ENCODE results near the gene UNC13B.
"Not testable (repeated sequence)": the region's sequence is repeated elsewhere in the genome, so short reads cannot be mapped to it uniquely, and the experiment has no call there.

Gene UNC13B

DNA sequence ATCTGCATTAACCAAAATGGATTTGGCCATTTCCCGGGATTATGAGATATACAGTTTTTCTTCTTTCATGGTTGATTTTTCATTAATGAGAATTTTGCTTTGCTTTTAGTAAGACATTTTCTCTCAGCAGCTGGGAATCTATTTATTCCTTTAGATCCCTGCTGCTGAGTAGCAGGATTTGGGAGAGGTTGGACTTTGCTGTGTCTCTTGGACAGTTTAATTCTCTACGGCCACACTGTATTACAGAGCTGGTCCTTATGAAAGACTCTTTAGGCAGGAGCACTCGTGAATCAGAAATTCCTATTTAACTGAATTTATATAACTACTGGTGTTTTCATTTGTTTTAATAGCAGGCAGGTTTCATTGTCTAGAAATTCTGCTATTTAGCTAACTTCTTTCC is 1.6 kb downstream of the UNC13B start:
- no peak for DNase-seq (ENCODE audit: low read depth)

DNA sequence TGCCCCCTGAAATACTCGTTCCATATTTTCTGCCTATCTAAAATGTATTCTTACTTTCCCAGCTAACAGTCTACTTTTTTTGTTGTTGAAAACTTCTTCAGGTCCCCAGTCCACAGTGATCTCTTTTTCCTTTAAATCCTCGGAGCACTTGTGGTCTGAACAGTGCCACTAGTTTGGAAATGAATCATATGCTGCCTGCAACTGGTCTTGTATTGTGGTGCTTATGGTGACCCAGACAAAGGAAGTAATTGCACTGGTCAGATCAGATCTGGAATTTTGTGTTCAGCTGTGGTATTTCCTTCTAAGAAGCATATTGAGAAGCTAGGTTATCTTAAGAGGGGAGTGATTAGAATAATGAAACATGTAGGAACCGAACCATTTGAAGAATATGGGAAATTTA is 2.9 kb downstream of the UNC13B start:
- DNase-seq (ENCODE audit: low read depth), result peak; percentile 84

DNA sequence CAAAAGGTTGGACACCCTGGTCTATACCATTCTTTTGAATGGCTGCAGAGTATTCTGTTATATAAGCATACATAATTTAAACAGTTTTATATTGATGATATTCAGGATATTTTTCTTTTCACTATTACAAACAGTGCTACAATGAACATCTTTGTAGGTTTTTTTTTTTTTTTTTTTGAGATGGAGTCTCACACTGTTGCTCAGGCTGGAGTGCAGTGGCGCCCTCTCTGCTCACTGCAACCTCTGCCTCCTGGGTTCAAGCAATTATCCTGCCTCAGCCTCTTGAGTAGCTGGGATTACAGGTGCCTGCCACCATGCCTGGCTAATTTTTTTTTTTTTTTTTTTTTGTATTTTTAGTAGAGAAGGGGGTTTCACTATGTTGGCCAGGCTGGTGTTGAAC is 5.6 kb downstream of the UNC13B start:
- not testable (repeated sequence) for DNase-seq (ENCODE audit: low read depth)

DNA sequence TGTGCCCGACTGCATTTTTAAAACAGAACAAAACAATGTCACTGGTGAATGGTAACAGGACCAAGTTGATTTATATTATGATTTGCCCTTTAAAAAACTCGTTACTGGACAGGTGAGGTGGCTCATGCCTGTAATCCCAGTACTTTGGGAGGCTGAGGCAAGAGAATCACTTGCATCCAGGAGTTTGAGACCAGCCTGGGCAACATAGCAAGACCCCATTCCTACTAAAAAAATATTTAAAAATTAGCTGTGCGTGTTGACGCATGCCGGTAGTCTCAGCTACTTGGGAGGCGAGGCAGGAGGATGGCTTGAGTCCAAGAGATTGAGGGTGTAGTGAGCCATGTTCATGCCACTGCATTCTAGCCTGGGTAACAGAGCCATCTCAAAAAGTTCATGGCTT is 7.2 kb downstream of the UNC13B start:
- DNase-seq (ENCODE audit: low read depth), result no peak

DNA sequence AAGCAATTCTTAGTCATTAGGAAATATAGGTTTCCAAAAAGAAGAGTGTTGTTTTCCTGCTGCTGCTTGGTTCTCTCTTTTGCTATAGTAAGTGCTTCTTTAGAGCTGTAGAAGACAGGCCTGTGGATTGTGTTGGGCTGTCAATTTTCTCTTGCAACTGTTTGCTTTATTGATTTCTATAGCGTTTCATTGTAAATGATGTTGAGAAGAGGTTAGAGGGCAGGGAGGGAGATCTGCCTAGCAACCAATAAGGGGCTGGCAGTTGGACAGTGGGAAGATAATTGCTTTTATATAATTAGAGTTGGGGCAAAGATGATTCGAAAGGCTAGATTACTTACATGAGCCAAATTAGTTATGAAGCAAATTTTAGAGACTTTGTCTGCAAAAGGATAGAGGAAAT is 11.1 kb downstream of the UNC13B start:
- DNase-seq (ENCODE audit: low read depth), result no peak

DNA sequence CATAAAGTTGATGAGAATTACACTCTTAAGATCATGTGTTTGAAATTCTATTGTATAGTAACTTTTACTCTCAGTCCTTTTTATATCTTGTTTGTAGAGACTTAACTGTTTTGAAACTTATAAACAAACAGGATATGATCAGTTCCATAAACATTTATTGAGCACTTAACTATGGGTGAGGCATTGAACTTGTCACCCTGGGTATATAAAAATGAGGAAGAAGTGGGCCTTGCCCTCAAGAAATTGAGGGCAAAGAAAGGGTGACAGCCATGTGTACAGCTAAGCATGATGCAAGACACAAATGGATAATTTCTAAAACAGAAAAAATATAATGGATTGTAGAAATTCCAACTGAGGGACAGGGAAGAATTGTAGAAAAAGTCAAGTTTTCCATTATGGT is 15.7 kb downstream of the UNC13B start:
- DNase-seq (ENCODE audit: low read depth), result no peak

DNA sequence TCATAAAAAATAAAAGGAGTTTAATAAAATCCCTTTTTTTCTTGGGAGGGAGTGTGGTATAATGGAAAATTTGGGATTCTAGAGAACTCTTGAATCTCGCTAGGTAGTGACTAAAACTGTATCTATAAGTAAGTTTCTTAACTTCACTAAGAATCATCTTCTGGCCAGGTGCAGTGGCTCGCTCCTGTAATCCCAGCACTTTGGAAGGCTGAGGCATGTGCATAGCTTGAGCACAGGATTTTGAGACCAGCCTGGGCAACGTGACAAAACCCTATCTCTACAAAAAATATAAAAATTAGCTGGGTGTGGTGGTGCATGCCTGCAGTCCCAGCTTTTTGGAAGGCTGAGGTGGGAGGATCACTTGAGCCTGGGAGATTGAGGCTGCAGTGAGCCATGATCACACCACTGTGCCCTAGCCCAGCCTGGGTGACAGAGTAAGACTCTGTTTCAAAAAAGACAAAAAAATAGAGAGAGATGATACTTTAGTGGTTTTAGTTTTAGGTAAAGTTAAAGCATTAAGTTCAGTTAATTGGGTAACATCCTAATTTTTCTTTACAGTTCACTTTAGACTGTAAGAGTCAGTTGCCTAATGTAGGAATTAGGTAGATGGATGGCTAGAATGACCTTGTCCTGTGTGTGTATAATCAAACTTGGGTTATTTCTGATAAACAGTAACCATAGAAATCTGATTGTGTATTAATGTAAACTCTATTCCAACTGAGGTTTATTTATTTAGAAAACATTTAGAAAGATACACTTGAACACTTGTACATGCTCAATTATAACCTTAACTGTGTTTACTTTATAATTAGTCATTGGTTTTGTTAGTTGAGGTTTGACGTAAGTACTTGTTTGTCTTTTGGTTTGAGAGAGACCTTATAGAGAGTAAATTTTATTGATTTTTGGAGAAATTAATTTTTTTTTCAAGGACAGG is 17.8 kb downstream of the UNC13B start:
- no peak for DNase-seq (ENCODE audit: low read depth)

DNA sequence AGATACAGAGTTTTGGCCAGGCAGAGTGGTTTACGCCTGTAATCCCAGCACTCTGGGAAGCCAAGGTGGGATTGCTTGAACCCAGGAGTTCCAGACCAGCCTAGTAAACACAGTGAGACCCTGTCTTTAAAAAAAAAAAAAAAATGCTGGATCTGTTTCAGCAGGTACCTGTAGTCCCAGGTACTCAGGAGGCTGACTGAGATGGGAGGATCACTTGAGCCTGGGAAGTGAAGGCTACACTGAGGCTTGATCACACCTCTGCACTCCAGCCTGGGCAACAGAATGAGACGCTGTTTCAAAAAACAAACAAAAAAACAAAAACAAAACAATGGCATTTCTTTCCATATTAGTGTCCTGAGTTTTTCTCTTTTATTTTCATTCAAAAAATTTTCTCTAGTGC is 19.0 kb downstream of the UNC13B start:
- DNase-seq (ENCODE audit: low read depth), result no peak

DNA sequence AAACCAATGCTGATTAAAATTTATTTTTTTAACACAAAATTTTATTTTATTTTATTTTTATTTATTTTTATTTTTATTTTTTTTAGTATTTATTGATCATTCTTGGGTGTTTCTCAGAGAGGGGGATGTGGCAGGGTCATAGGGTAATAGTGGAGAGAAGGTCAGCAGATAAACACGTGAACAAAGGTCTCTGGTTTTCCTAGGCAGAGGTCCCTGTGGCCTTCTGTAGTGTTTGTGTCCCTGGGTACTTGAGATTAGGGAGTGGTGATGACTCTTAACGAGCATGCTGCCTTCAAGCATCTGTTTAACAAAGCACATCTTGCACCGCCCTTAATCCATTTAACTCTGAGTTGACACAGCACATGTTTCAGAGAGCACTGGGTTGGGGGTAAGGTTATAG is 20.6 kb downstream of the UNC13B start:
- not testable (repeated sequence) for DNase-seq (ENCODE audit: low read depth)

DNA sequence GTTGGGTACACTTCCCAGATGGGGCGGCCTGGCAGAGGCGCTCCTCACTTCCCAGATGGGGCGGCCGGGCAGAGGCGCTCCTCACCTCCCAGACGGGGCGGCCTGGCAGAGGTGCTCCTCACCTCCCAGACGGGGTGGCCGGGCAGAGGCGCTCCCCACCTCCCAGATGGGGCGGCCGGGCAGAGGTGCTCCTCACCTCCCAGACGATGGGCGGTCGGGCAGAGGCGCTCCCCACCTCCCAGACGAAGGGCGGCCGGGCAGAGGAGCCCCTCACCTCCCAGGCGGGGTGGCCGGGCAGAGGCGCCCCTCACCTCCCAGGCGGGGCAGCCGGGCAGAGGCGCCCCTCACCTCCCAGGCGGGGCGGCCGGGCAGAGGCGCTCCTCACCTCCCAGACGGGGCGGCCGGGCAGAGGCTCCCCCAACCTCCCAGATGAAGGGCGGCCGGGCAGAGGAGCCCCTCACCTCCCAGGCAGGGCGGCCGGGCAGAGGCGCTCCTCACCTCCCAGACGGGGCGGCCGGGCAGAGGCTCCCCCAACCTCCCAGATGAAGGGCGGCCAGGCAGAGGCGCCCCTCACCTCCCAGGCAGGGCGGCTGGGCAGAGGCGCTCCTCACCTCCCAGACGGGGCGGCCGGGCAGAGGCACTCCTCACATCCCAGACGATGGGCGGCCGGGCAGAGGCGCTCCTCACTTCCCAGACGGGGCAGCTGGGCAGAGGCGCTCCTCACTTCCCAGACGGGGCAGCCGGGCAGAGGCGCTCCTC is 21.4 kb downstream of the UNC13B start:
- DNase-seq (ENCODE audit: low read depth), result not testable (repeated sequence)

DNA sequence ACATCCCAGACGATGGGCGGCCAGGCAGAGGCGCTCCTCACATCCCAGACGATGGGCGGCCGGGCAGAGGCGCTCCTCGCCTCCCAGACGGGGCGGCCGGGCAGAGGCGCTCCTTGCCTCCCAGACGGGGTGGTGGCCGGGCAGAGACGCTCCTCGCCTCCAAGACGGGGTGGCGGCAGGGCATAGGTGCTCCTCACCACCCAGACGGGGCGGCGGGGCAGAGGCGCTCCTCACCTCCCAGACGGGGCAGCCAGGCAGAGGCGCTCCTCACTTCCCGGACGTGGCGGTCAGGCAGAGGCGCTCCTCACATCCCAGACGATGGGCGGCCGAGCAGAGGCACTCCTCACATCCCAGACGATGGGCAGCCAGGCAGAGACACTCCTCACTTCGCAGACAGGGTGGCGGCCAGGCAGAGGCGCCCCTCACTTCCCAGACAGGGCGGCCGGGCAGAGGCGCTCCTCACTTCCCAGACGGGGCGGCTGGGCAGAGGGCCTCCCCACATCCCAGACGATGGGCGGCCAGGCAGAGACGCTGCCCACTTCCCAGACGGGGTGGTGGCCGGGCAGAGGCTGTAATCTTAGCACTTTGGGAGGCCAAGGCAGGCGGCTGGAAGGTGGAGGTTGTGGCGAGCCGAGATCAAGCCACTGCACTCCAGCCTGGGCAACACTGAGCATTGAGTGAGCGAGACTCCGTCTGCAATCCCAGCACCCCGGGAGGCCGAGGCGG is 22.1 kb downstream of the UNC13B start:
- not testable (repeated sequence) for DNase-seq (ENCODE audit: low read depth)

DNA sequence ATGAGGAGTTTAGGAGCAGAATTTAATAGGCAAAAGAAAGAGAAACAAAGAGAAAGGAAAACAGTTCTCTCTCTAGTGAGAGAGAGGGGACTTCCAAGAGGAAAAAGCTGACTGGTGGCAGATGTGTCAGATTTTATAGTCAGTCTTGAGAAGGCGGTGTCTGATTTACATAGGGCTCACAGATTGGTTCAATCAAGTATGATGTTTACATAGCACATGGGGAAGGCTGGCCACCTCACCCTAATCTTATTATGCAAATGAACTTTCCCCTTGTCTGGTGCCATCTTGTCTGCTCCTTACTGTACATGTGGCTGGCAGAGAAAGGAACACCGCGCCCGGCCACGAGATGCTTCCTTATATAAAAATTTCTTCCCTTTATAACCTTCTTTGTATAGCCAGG is 24.7 kb downstream of the UNC13B start:
- no peak for DNase-seq (ENCODE audit: low read depth)

DNA sequence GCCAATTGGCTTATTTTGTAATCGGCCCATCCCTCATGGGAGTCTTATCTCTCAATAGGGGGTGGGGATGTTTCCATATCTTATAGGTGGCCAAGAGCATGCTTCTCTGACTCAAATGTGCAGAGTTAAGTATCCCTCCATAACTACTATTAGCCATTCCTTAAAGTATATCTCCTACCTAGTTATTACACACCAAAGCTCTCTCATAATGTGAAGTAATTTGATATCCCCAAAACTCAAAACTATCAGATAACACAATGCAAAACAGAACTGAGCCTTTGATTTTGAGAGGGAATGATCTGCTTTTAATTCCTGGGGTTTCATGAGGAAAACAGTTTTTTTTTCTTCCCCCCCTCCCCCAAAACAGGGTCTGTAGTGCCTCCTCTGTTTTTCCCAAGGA is 28.4 kb downstream of the UNC13B start:
- no peak for DNase-seq (ENCODE audit: low read depth)

DNA sequence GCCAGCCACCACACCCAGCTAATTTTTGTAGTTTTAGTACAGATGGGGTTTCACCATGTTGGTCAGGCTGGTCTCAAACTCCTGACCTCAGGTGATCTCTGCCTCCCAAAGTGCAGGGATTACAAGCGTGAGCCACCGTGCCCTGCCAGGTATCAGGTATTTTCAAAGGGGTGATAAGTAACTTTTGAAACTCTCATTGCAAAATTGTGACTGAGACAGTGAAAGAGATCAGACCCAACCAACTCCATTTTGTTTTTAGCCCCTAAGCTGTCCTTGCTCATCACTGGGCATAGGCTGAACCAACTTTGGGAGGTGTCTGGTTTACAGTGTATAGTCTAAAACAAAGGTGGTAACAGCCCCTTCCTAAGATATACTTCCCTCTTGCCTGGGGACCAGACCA is 29.3 kb downstream of the UNC13B start:
- no peak for DNase-seq (ENCODE audit: low read depth)

DNA sequence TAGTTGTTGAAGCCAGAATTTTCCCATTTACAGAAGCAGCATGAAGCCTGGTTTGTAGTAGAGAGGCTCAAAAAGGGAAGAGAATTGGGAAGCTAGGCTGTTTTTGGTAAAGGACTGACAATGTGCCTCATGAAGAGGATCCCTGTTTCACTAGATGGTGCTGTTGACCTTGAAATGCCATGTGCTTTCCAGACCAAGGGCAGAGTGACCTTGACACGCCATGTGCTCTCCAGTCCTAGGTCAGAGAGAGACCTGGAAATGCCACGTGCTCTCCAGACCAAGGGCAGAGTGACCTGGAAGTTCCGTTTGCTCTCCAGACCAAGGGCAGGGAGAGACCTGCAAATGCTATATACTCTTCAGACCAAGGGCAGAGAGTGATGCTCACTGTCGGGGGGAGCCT is 32.0 kb downstream of the UNC13B start:
- no peak for DNase-seq (ENCODE audit: low read depth)

DNA sequence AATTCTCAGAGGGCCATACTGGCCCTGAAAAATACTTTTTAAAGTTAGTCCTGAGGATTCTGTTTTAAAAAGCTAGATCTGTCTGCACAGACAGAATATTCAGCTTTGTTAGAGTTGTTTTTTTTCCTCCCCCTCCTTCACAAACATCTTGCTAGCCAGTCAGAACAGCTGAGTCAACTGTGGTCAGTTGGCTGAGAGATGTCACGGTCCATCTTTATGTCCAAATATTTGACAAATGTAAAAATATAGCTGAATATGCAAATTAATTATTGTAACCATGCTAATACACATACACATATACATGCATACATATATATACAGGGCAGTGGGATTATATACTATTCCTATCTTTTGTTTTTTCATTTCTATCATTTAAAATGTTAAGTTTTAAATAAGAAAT is 33.9 kb downstream of the UNC13B start:
- peak; percentile 71 for DNase-seq (ENCODE audit: low read depth)

DNA sequence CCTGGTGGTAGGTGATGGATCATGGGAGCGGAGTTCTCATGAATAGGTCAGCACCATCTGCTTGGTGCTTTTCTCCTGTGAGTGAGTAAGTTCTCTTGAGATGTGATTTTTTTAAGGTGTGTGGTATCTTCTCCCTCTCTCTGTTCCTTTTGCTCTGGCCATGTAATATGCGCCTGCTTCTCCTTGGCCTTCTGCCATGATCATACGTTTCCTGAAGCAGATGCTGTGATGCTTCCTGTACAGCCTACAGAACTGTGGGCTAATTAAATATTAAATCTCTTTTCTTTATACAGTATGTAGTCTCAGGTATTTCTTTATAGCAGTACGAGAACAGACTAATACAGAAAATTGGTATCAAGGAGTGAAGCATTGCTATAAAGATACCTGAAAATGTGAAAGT is 36.4 kb downstream of the UNC13B start:
- no peak for DNase-seq (ENCODE audit: low read depth)

DNA sequence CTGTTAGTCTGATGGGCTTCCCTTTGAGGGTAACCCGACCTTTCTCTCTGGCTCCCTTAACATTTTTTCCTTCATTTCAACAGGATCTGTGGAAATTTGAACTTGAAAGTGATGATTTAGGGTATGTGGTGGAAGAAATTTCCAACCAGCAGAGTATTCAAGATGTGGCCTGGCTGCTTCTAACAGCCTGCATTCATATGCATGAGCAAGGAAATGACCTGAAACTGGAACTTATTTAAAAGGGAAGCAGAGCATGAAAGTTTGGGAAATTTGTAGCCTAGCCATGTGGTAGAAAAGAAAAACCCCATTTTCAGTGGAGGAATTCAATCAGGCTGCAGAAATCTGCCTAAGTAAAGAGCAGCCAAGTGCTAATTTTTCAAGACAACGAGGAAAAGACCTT is 41.7 kb downstream of the UNC13B start:
- DNase-seq (ENCODE audit: low read depth), result no peak

DNA sequence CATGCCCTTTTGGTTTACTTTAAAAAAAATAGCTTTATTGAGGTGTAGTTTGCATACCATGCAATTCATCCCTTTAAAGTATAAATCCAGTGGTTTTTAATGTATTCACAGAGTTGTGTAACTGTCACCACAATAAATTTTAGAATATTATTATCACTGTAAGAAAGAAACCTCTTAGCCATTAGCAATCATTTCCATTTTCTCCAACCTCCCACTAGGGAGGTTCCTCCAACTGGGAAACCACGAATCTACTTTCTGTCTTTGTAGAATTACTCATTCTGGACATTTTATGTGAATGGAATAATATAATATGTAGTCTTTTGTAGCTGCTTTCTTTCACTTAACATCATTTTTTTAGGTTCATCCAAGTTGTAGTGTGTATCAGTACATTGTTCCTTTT is 43.5 kb downstream of the UNC13B start:
- DNase-seq (ENCODE audit: low read depth), result no peak

DNA sequence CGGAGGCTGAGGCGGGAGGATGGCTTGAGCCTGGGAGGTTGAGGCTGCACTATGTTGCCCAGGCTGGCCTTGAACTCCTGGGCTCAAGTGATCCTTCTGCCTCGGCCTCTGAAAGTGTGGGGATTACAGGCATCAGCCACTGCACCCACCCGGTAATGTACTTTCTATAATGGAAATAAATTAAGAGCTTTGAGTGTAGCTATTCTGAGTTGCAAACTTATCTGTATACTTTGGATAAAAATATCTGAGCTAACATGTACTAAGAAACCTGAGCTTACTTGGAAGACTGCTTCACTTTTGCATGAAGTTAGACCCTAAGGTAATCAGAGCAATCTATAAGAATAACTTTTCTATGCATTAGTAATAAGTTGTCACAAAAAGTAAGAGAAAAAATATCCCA is 50.0 kb downstream of the UNC13B start:
- no peak for DNase-seq (ENCODE audit: low read depth)

DNA sequence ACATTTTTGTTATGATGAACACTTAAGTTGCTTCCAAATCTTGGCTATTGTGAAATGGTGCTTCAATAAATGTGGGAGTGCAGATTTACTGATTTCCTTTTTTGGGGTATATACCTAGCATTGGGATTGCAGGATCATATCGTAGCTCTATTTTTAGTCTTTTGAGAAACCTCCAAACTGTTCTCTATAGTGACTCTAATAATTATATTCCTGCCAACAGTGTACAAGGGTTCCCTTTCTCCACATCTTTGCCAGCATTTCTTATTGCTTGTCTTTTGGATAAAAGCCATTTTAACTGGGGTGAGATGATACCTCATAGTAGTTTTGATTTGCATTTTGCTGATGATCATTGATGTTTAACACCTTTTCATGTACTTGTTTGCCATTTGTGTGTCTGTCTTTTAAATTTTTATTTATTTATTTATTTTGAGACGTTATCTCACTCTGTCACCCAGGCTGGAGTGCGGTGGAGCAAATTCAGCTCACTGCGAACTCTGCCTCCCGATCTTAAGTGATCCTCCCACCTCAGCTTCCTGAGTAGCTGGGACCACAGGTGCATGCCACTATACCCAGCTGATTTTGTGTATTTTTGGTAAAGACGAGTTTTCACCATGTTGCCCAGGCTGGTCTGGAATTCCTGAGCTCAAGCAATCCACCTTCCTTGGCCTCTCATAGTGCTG is 59.0 kb downstream of the UNC13B start:
- DNase-seq (ENCODE audit: low read depth), result no peak

DNA sequence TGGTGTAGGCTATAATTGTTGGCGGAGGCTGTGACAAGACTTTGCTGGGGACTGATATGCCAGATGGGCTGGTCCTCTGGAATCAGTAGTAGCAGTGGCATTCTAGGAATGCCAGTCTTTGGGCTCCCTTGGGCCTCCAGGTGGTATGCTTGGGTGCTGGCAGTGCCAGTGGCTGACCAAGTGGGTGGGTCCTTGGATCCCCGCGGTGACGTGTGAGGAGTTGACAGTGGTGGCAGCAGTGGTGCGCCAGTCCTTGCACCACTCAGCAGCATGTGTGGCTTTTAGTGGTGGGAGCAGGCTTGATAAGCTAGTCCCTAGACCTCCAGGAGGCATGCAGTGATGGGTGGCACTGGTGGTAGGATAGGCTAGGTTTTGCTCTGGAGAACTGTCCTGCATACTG is 63.9 kb downstream of the UNC13B start:
- no peak for DNase-seq (ENCODE audit: low read depth)

Measured in iris pigment epithelial cell (primary cell).